ENCODE data around the gene DPH1.
"Not testable (repeated sequence)": the region's sequence is repeated elsewhere in the genome, so short reads cannot be mapped to it uniquely, and the experiment has no call there.

DPH1 gene

GRCh38 chr17:2008332-2009126 lies 21.4 kb upstream of the DPH1 start:
- no peak for DNase-seq

GRCh38 chr17:2009737-2010136 lies 20.2 kb upstream of the DPH1 start:
- DNase-seq, result no peak

GRCh38 chr17:2011411-2012371 lies 18.3 kb upstream of the DPH1 start:
- DNase-seq, result no peak

GRCh38 chr17:2012499-2012898 lies 17.5 kb upstream of the DPH1 start:
- DNase-seq, result no peak

- not testable (repeated sequence) for DNase-seq
Measured at GRCh38 chr17:2013220-2013993, 16.5 kb upstream of the DPH1 start.

GRCh38 chr17:2013994-2014317 lies 16.0 kb upstream of the DPH1 start:
- DNase-seq, result no peak

- no peak for DNase-seq
Measured at GRCh38 chr17:2015314-2015713, 14.6 kb upstream of the DPH1 start.

- DNase-seq, result no peak
Measured at GRCh38 chr17:2016494-2016893, 13.5 kb upstream of the DPH1 start.

- no peak for DNase-seq
Measured at GRCh38 chr17:2017274-2017941, 12.5 kb upstream of the DPH1 start.

GRCh38 chr17:2018716-2019510 lies 11.0 kb upstream of the DPH1 start:
- no peak for DNase-seq

GRCh38 chr17:2019723-2020122 lies 10.2 kb upstream of the DPH1 start:
- DNase-seq, result no peak

- DNase-seq, result no peak
Measured at GRCh38 chr17:2020721-2021120, 9.2 kb upstream of the DPH1 start.

GRCh38 chr17:2022647-2023240 lies 7.2 kb upstream of the DPH1 start:
- no peak for DNase-seq

GRCh38 chr17:2023256-2023655 lies 6.7 kb upstream of the DPH1 start:
- DNase-seq, result no peak

- DNase-seq, result no peak
Measured at GRCh38 chr17:2023692-2024571, 6.0 kb upstream of the DPH1 start.

GRCh38 chr17:2024572-2025219 lies 5.3 kb upstream of the DPH1 start:
- no peak for DNase-seq

GRCh38 chr17:2025220-2025621 lies 4.7 kb upstream of the DPH1 start, which contains the start of gene RTN4RL1:
TSS of gene RTN4RL1 (minus strand) at chr17:2025334. CDS start at chr17:2024865, 469 bp downstream.
- DNase-seq, result no peak

GRCh38 chr17:2025622-2026309 lies 4.2 kb upstream of the DPH1 start:
- DNase-seq, result peak; percentile 75

All from amniotic stem cell (primary cell).